CD14-positive monocyte (primary cell): ENCODE results near the gene EXPH5. TPM values are rescaled to one million over a fixed set of nuclear protein-coding genes. Genes with fewer than 3 reads are reported as not detected.

Experiments used
- DNase-seq, 3 donors: peaks; one replicate each; pipeline ENCODE4 v3.0.0-alpha.2; 2011 to 2022
- H2AFZ ChIP-seq: 2 replicates; pipeline ENCODE4 v1.6.0; 2012; ENCODE audit warnings: mild to moderate bottlenecking, low read depth, low read length, inconsistent platforms; ENCODE audit not compliant: insufficient read depth, poor library complexity, severe bottlenecking
- H3K27ac ChIP-seq, 2 donors: 1 replicate in 1 of 2; 2 replicates in 1 of 2; pipeline ENCODE4 v1.5.1; 2012 to 2013; ENCODE audit warnings: low read length in 2 of 2, control low read depth in 1 of 2, inconsistent platforms in 1 of 2, low read depth in 1 of 2, mild to moderate bottlenecking in 1 of 2
- H3K27me3 ChIP-seq, 2 donors: one replicate each; pipeline versions ENCODE4 v1.6.0 to v1.6.1; 2011 to 2013; ENCODE audit warnings: low read length in 2 of 2; ENCODE audit not compliant: control insufficient read depth in 2 of 2, insufficient read depth in 2 of 2
- H3K36me3 ChIP-seq, 2 donors: replicated peaks in 1 of 2; 1 replicate in 1 of 2; 2 replicates in 1 of 2; pipeline versions ENCODE4 v1.5.1 to v1.6.1; 2012 to 2013; ENCODE audit warnings: low read length in 2 of 2, control low read depth in 1 of 2, inconsistent platforms in 1 of 2, mild to moderate bottlenecking in 1 of 2; ENCODE audit not compliant: insufficient read depth in 2 of 2, control insufficient read depth in 1 of 2
- H3K4me1 ChIP-seq, 2 donors: 1 replicate in 1 of 2; 2 replicates in 1 of 2; pipeline versions ENCODE4 v1.5.1 to v1.6.1; 2012 to 2013; ENCODE audit warnings: low read length in 2 of 2, control low read depth in 1 of 2, inconsistent platforms in 1 of 2, mild to moderate bottlenecking in 1 of 2, moderate library complexity in 1 of 2; ENCODE audit not compliant: insufficient read depth in 2 of 2, control insufficient read depth in 1 of 2
- H3K4me2 ChIP-seq: replicated peaks from 2 replicates; pipeline ENCODE3; 2012; ENCODE audit warnings: low read length, moderate library complexity, mild to moderate bottlenecking; ENCODE audit not compliant: poor library complexity, severe bottlenecking; ENCODE audit errors: extremely low read depth
- H3K4me3 ChIP-seq, 3 experiments: fragments of 200-600 bp in 1 of 3; sonication (generic) in 1 of 3; replicated peaks in 1 of 3; 1 replicate in 2 of 3; 2 replicates in 1 of 3; pipeline ENCODE4 v1.5.1; 2011 to 2013; ENCODE audit warnings: low read length in 3 of 3, mild to moderate bottlenecking in 3 of 3, control low read depth in 2 of 3, low read depth in 2 of 3, inconsistent platforms in 1 of 3, moderate library complexity in 1 of 3
- H3K79me2 ChIP-seq: 2 replicates; pipeline ENCODE4 v1.6.0; 2012; ENCODE audit warnings: mild to moderate bottlenecking, control low read depth, inconsistent platforms, low read length, moderate library complexity; ENCODE audit not compliant: insufficient read depth
- H3K9ac ChIP-seq: 2 replicates; pipeline ENCODE4 v1.6.0; 2017; ENCODE audit warnings: low read length, mild to moderate bottlenecking; ENCODE audit not compliant: insufficient read depth, poor library complexity, severe bottlenecking
- H3K9me3 ChIP-seq, 2 donors: replicated peaks in 1 of 2; 1 replicate in 1 of 2; 2 replicates in 1 of 2; pipeline versions ENCODE4 v1.5.1 to v1.6.1; 2012 to 2013; ENCODE audit warnings: low read length in 2 of 2, control low read depth in 1 of 2; ENCODE audit not compliant: control insufficient read depth in 1 of 2, insufficient read depth in 1 of 2
- H4K20me1 ChIP-seq: 2 replicates; pipeline ENCODE4 v1.6.0; 2012; ENCODE audit warnings: mild to moderate bottlenecking, low read length, control low read depth, moderate library complexity; ENCODE audit not compliant: insufficient read depth
- H3K27ac Mint-ChIP-seq, 7 donors: one replicate each; pipeline ENCODE4 v1.8.0; 2020; ENCODE audit warnings: mild to moderate bottlenecking in 7 of 7, mixed read lengths in 7 of 7, moderate library complexity in 6 of 7, inconsistent platforms in 2 of 7
- H3K27me3 Mint-ChIP-seq, 3 donors: one replicate each; pipeline ENCODE4 v1.8.0; 2021 to 2022; ENCODE audit warnings: low read depth in 3 of 3, mild to moderate bottlenecking in 3 of 3, mixed read lengths in 3 of 3, moderate library complexity in 3 of 3, inconsistent platforms in 1 of 3
- H3K36me3 Mint-ChIP-seq, 2 donors: one replicate each; pipeline ENCODE4 v1.8.0; 2020; ENCODE audit warnings: mixed read lengths in 2 of 2, inconsistent platforms in 1 of 2, mild to moderate bottlenecking in 1 of 2
- H3K4me1 Mint-ChIP-seq: one replicate; pipeline ENCODE4 v1.8.0; 2020; ENCODE audit warnings: mild to moderate bottlenecking, mixed read lengths
- H3K4me3 Mint-ChIP-seq, 2 donors: one replicate each; pipeline ENCODE4 v1.8.0; 2020; ENCODE audit warnings: mild to moderate bottlenecking in 2 of 2, mixed read lengths in 2 of 2, moderate library complexity in 1 of 2
- H3K9me3 Mint-ChIP-seq, 7 donors: one replicate each; pipeline ENCODE4 v1.8.0; 2020 to 2022; ENCODE audit warnings: mixed read lengths in 7 of 7, mild to moderate bottlenecking in 6 of 7, moderate library complexity in 6 of 7, inconsistent platforms in 2 of 7
- CTCF ChIP-seq: fragments of 200-600 bp; IDR thresholded peaks from one replicate; pipeline ENCODE4 v1.8.0; 2022; ENCODE audit warnings: antibody characterized with exemption, mild to moderate bottlenecking
- WGBS: methylation state at CpG from one replicate; pipeline ENCODE4 v1.1.5; 2013; ENCODE audit warnings: missing lambda C conversion rate; ENCODE audit not compliant: insufficient coverage; 5-methylcytosine and 5-hydroxymethylcytosine counted together
- intact Hi-C, 2 donors: fragments of 100-400 bp; cut with micrococcal nuclease; formaldehyde crosslinking; loops; one replicate each; pipeline versions ENCODE4 v1.15.0 to v1.15.1; 2023
- polyA plus RNA-seq, 3 donors: library from polyadenylated mRNA; depleted of rRNA in 1 of 3; unstranded in 2 of 3; stranded (reverse) in 1 of 3; fragments of 300-500 nt in 2 of 3; fragments of >200 nt in 1 of 3; fragmentation: Illumina TruSeq in 2 of 3; gene quantifications; 1 replicate in 2 of 3; 2 replicates in 1 of 3; pipeline ENCODE4 v1.2.3, GENCODE V29; 2012 to 2021

EXPH5 gene
- polyA plus RNA-seq, 3 donors: 0.05 to 0.17 TPM; not detected in 1

- Mint-ChIP-seq H3K4me1 (peaks cover 4% of the 10 kb centered on the region), H3K4me3 (no peak overlapping the region), H3K36me3 (no peaks in the 10 kb centered on the region), H3K27me3 (no peaks in the 10 kb centered on the region), H3K9me3 (no peaks in the 10 kb centered on the region), H3K27ac (no peak overlapping the region)
- Histone ChIP-seq H2AFZ (no peak overlapping the region), H3K27me3 (no peaks in the 10 kb centered on the region), H3K27ac (no peak overlapping the region), H3K9me3 (no peaks in the 10 kb centered on the region), H3K36me3 (no peaks in the 10 kb centered on the region), H4K20me1 (no peaks in the 10 kb centered on the region), H3K4me2 (no peak overlapping the region), H3K9ac (no peak overlapping the region), H3K4me1 (no peaks in the 10 kb centered on the region), H3K79me2 (no peaks in the 10 kb centered on the region), H3K4me3 (no peak overlapping the region)
- intact Hi-C loops: no loop called here
- TF ChIP-seq CTCF: no peak
- WGBS: 38% methylated on average over 1 of the region's 2 CpGs
- DNase-seq: no peak
These were observed 34.2 kb downstream of the EXPH5 start for GRCh38 chr11:108559340-108559739.

- intact Hi-C loops: no loop called here
- WGBS: 100% methylated on average over 2 of the region's 2 CpGs
- no peak overlapping the region for H2AFZ ChIP-seq
- no peak overlapping the region for H3K4me2 ChIP-seq
- DNase-seq: no peak
- no peaks in the 10 kb centered on the region for H3K79me2 ChIP-seq
- Mint-ChIP-seq H3K36me3 (no peaks in the 10 kb centered on the region), H3K9me3 (no peaks in the 10 kb centered on the region), H3K4me3 (no peak overlapping the region), H3K4me1 (peaks cover 4% of the 10 kb centered on the region), H3K27me3 (no peaks in the 10 kb centered on the region), H3K27ac (no peak overlapping the region)
- no peaks in the 10 kb centered on the region for H3K4me1 ChIP-seq
- no peak for TF ChIP-seq CTCF
- no peaks in the 10 kb centered on the region for H3K27me3 ChIP-seq
- no peak overlapping the region for H3K9ac ChIP-seq
- no peaks in the 10 kb centered on the region for H3K36me3 ChIP-seq
- no peak overlapping the region for H3K27ac ChIP-seq
- no peaks in the 10 kb centered on the region for H3K9me3 ChIP-seq
- H3K4me3 ChIP-seq: no peak overlapping the region
- no peaks in the 10 kb centered on the region for H4K20me1 ChIP-seq
These were observed 35.3 kb downstream of the EXPH5 start for GRCh38 chr11:108558222-108558621.
